NOMO-1 treated with DMSO at 0.1 percent for 48 hours (cell line): ENCODE measurements around the gene ZBTB9.

ENCODE experiments used
- DNase-seq: peaks from one replicate; lab custom pipeline; 2025; ENCODE audit not compliant: unreplicated experiment; lab: John Stamatoyannopoulos, UW

The ZBTB9 gene

GRCh38 chr6:33418690-33419291 is 35.6 kb upstream of the ZBTB9 start:
- no peak for DNase-seq

GRCh38 chr6:33419580-33420490 is 34.5 kb upstream of the ZBTB9 start, which contains the start of gene SYNGAP1:
TSS of gene SYNGAP1 (plus strand) at chr6:33420065. CDS start at chr6:33420265, 200 bp downstream.
- no peak for DNase-seq

GRCh38 chr6:33420491-33421343 is 33.7 kb upstream of the ZBTB9 start:
- no peak for DNase-seq

DNA sequence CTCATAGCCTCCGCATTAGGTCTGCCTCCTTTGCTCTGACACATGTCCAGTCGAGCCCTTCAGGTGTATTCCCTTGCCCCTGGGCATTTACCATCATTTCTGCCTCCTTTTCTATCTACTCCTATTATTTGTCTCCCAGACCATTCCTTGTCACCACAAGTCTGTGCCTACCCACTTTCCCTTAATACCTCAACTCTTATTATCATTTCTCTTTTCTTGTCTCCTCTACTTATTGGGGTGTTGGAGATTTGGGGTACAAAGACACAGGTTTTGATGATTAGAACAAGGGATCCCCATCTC is 33.1 kb upstream of the ZBTB9 start:
- no peak for DNase-seq

- no peak for DNase-seq
These were observed 30.6 kb upstream of the ZBTB9 start for GRCh38 chr6:33423777-33424176.

DNA sequence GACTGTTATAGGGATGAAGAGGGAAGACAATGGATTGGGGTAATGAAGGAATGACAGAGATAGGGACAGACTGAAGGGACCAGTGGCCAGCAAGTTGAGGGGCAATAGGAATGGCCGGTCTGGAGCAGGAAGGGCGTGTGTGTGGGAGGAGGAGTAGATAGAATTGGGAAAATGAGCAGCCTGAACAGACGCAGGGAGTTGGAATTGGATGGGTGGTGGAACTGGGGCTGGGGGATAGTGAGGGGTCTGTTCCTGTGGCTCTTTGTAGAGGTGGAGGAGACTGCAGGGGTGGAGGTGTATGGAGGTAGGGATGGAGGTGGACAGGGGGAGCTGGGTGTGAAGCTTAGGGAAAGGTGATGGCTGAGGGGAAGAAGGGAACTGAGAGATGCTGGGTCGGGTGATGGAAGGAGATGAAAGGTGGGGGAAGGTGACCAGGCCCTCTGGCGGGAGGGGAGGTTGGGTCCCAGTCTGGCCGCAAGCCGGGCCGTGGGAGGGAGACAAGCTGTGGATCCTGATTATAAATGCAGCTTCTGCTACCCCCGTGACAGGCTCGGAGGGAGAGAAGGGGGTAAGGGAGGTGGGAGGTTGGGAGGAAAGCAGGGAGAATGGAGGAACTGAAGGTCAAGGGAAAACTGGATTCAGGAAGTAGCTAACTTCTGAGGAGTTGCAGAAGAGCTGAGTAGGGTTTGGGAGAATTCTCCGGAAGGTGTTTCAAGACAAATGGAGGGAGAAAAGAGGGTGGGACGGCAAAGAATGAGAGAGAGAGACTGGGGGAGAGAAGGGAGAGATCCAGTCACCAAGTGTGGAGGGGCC is 29.3 kb upstream of the ZBTB9 start:
- no peak for DNase-seq

DNA sequence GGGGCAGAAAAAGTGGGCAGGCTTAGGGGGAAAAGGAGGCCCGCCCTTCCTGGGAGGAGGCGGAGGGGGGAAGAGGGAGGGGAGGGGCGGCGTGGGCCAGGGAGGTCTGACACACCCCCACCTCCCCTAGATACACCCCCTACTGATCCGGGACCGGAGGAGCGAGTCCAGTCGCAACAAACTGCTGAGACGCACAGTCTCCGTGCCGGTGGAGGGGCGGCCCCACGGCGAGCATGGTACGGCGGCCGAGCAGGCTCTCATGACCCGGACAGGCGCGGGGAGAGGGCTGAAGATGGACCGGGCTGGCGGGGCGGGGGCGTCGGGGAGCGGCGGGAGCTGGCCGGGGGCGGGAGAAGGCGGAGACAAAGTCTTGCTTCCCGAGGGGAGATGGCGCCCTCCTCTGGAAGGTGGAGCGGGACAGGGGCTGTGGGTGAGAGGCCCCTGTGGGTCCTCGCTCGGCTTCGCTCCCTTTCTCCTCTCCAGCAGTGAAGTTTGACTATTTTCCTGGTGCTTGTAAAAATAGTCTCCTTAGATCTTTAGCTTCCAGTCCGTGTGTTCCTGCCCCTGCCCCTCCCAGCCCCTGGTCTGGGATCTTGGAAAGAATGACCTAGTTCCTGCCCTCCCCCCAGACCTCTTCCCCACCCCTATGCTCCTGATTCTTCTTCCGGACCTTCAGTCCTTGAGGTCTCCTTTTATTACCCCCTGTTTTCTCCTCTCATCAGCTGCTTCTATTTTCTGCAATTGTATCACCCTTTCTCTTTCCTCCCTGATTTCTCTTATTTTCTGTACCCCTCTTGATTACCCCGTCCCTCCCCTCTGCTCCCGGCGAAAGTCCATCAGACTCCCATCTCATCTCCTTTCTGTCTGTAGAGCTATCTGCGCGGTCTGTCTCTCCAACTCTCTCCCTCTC is 28.5 kb upstream of the ZBTB9 start:
- DNase-seq, result peak; percentile 73

- no peak for DNase-seq
These were observed 27.5 kb upstream of the ZBTB9 start for GRCh38 chr6:33426590-33427511.

- no peak for DNase-seq
These were observed 26.7 kb upstream of the ZBTB9 start for GRCh38 chr6:33427585-33428223.

DNA sequence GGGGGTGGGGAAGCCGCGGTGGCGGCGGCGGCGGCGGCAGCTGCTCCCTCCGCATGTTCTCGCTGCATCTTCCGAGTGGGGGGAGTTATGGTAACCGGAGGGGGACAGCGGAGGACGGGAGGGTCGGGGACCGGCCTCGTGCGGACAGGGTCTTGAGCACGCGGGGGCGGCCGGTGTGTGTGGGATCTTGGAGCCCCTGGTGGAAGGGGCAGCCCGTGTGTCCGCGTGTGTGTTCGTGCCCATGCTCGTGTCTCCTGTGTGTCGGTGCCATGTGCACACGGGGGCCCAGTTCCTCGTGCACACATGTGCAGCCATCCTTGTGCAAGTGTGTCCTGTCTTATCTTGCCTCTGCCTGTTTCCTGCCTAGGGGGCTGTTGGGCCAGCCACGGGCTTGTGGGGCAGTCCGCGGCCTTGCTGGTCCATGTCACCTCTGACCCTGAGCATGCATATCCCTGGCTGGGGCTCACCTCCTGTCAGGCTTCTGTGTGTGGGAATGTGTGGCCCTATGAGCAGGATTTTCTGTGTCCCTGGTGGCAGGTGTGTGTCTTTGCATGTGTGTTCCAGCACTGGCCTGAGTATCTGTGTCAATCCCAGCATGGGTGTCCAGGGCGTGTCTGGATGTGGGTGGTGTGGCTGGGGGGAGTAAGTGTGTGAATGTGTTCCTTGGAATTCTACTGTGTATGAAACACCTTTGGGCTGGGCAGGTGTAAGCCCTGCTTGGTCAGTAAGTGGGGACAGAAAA is 26.0 kb upstream of the ZBTB9 start:
- no peak for DNase-seq

DNA sequence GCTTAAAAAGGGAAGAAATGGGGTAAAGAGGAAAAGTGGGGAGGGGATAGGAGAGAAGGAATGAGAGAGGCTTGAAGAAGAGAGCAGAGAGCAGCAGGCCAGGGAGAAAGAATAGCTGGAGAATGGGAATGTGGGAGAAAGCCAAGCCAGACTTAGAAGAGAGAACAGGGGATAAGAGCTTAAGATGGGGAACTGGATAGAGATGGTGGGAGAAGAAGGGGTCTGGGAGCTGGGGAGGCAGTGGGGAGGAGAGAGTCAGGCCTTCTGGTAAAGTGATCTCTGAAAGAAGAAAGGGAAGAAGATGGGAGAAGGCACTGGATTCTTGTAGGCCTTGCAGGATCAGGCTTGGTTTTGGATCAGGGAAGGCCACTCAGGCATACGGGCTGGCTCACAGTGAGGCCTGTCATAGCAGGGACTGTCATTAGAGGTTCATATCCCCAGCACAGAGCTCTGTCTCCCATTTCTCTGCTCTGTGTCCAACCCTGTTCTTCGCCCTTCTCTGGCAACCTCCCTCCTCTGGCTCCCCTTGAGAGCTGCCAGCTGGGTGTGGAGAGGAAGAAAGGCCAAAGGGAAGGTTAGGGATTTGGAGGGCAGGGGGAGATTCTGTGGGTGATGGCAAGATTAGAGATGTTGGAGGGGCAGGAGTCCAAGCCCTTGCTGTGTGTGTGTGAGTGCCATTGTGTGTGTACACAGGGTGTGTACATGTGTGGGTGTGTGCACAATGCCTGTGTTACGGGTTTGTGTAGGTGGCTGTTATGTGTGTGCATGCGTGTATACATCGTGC is 25.2 kb upstream of the ZBTB9 start:
- DNase-seq, result no peak

- no peak for DNase-seq
These were observed 24.7 kb upstream of the ZBTB9 start for GRCh38 chr6:33429750-33430052.

DNA sequence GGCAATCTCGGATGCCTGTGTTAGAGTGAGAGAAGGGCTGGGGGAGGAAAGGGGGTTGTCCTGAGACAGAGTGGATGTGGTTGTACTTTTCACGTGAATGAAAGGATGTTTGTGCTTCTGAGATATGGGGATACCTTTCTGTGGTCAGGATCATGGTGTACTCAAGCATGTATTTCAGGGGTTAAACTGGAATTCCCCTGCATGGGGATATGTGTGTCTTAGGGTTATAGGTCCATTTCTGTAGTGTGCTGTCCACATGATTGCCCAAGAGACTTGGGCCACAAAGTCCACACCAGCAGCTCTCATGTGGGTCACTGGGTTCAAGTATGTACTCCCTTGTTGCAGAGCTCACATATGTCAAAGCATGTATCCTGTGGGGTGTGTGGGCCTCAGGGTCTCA is 24.0 kb upstream of the ZBTB9 start:
- no peak for DNase-seq

GRCh38 chr6:33430991-33431879 is 23.1 kb upstream of the ZBTB9 start:
- DNase-seq, result peak; percentile 36

GRCh38 chr6:33431880-33432541 is 22.4 kb upstream of the ZBTB9 start:
- no peak for DNase-seq
